ENCODE measurements around the gene NOTCH1. TPM values are rescaled to one million over a fixed set of nuclear protein-coding genes. Genes with fewer than 3 reads are reported as not detected.

Gene NOTCH1
- total and polyA plus RNA-seq, 8 donors = 1.4 to 338 (median 19.1) TPM

DNA sequence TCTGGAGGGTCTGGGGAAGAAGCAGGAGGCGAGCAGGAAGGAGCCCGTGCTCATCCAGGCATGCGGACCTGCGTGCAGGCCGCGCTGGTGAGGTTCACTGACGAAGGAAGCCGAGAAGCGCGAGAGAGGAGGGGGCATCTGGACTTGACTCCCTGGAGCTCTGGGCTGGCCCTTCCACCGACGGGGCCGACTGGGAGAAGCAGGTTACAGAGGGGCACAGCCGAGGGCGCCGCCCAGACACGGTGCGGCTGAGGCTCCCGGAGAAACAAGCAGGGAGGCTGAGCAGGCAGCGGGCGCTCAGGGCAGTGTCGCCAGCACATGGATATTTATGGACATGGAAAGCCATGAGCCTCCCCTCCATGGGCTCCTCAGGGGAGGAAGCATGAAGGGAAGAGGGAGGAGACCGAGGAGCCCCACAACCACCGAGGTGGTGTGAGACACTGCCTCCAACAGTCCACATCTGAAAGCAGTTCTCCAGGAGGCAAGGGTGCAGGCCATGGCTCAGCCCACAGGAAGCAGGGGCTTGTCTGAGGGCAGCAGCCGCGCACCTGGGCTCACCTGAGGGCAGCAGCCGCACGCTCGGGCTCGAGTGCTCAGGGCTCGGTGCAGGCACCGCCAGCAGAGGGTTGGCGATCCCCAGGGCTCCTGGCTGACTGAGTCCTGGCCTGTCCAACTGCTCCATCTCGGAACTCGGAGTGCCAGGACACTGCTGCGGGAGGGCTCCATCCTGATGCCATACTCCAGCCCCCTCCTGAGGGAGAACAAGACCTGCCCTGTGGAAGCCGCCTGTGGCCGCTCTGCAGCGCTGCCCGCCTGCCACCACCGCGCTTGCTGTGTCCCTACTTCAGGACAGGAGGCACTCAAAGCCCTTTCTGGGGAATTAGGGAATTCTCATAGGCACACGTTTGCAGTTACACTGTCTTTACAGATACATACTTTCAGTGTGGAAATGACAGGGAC is 90.5 kb downstream of the NOTCH1 start:
- H3K9me3 ChIP-seq = no peaks in the 10 kb centered on the region
- H3K4me3 ChIP-seq = no peak overlapping the region
- 90 to 94% (median 91%) methylated on average over 35 to 43 of the region's 43 CpGs for WGBS, 5 donors
- no peaks in the 10 kb centered on the region for H3K27me3 ChIP-seq
- H3K27ac ChIP-seq = no peak overlapping the region
- intact Hi-C loops (cut with DNase I; ENCODE audit: low total_unique reads) = no loop called here
- DNase-seq = no peak
- H3K4me1 ChIP-seq = peaks cover 0 to 6% (median 0%) of the 10 kb centered on the region in 4 donors
- TF ChIP-seq EP300 (IDR thresholded peaks at IDR 0.05) = no peak
- TF ChIP-seq, protein P1, sequence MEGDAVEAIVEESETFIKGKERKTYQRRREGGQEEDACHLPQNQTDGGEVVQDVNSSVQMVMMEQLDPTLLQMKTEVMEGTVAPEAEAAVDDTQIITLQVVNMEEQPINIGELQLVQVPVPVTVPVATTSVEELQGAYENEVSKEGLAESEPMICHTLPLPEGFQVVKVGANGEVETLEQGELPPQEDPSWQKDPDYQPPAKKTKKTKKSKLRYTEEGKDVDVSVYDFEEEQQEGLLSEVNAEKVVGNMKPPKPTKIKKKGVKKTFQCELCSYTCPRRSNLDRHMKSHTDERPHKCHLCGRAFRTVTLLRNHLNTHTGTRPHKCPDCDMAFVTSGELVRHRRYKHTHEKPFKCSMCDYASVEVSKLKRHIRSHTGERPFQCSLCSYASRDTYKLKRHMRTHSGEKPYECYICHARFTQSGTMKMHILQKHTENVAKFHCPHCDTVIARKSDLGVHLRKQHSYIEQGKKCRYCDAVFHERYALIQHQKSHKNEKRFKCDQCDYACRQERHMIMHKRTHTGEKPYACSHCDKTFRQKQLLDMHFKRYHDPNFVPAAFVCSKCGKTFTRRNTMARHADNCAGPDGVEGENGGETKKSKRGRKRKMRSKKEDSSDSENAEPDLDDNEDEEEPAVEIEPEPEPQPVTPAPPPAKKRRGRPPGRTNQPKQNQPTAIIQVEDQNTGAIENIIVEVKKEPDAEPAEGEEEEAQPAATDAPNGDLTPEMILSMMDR (IDR thresholded peaks at IDR 0.05) = no peak
- TF ChIP-seq POLR2A (IDR thresholded peaks at IDR 0.05) = no peak
- TF ChIP-seq POLR2AphosphoS5 (IDR thresholded peaks at IDR 0.05) = no peak
- H3K36me3 ChIP-seq = peaks cover 89 to 100% (median 100%) of the 10 kb centered on the region in 4 donors

DNA sequence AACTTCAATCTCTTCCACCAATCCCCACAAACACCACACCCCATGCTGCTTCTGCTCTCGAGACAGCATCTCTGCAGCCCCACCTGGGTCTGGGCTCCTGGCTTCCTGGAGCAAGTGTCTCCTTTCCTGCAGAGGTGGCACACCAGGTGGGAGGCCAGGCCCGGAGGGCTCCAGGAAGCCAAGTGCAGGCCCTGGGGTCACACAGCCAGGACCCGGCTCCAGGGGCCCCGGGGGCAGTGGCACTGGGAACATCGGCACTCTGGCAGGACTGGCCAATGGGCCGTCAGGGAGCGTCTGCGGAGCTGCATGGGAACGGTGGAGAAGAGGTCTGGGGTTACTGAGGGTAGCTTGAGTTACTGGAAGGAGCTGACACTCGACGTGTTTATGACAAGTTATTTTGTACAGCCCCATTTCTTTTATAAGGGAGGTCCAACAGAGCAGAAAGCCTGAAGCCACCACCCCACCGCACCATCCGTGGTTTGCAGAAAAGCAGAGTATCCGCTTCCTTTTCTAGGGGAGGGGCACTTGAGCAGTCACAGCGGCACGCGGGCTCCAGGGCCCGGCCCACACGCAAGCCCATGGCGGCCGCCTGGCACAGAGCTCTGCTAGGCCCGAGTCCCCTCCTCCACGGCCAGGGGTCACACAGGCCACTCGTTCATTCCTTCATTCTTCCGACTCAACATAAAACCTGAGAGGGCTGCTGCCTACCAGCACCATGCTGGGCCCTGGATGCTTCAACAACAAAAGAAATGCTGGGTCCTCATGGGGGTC is 91.6 kb downstream of the NOTCH1 start:
- Histone ChIP-seq H3K9me3 (no peaks in the 10 kb centered on the region), H3K4me3 (no peak overlapping the region), H3K27ac (no peak overlapping the region), H3K4me1 (no peaks in the 10 kb centered on the region), H3K36me3 (peaks cover 90 to 100% (median 100%) of the 10 kb centered on the region in 4 donors), H3K27me3 (no peaks in the 10 kb centered on the region)
- 81 to 90% (median 88%) methylated on average over 21 to 25 of the region's 25 CpGs for WGBS, 5 donors
- TF ChIP-seq, protein P1 (IDR thresholded peaks at IDR 0.05) = no peak
- TF ChIP-seq POLR2A (IDR thresholded peaks at IDR 0.05) = no peak
- TF ChIP-seq POLR2AphosphoS5 (IDR thresholded peaks at IDR 0.05) = no peak
- intact Hi-C loops (cut with DNase I; ENCODE audit: low total_unique reads) = no loop called here
- DNase-seq = no peak

DNA sequence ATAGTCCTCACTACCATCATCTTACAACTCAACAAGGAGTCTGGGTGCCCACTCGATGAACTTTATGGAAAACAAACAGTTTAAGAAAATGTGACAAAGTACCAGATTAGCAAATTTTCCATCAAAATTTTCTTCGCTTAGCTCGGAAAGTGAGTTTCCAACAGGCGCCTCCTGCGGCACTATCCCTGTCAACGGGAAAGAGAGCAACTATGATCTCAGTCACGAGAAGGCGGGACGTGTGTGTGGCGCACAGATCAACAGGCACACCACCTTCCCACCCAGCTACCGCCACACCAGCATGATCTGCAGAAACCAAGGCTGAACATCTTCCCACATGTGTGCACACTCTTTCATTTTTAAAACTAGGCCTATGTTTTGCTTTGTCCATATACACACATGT is 92.5 kb downstream of the NOTCH1 start:
- no peaks in the 10 kb centered on the region for H3K27me3 ChIP-seq
- no peak overlapping the region for H3K27ac ChIP-seq
- TF ChIP-seq POLR2A (IDR thresholded peaks at IDR 0.05) (no peak), POLR2AphosphoS5 (IDR thresholded peaks at IDR 0.05) (no peak), EP300 (IDR thresholded peaks at IDR 0.05) (no peak)
- TF ChIP-seq, protein P1 (IDR thresholded peaks at IDR 0.05) = no peak
- DNase-seq = no peak
- intact Hi-C loops (cut with DNase I; ENCODE audit: low total_unique reads) = no loop called here
- H3K36me3 ChIP-seq = peaks cover 90 to 100% (median 100%) of the 10 kb centered on the region in 4 donors
- H3K4me3 ChIP-seq = no peak overlapping the region
- WGBS, 5 donors = 89 to 93% (median 90%) methylated on average over 11 of the region's 11 CpGs
- no peaks in the 10 kb centered on the region for H3K4me1 ChIP-seq
- no peaks in the 10 kb centered on the region for H3K9me3 ChIP-seq

DNA sequence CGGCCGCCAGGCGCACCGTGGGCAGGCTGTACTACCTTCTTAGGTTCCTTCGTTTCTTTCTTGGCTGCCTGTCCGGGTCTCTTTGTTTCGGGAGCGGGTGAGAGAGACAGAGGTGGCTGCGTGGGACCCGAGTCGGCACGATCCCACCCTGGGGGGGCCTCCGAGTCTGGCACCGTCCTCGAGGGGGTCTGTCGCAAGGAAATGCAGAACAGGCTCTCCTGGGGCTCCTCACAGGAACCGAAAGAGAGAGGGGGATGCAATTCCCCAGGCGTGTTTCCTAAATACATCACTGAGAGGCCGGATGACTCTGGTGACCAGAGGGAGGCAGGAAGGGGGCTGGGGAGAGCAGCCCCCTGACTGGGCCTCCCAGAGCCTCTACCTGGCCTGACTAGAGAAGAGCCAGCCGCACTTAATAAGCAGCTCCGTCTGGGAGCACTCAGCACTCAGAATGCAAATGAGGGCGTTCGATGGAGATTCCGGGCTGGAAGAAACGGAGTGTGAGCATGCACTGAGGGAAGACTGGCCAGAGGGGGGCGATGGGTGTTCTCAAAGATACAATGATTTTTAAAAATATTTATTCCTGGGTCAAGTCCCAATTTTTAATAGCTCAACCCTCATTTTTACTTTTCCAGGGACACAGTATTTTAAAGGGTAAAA is 94.5 kb downstream of the NOTCH1 start:
- DNase-seq = no peak
- Histone ChIP-seq H3K9me3 (no peaks in the 10 kb centered on the region), H3K36me3 (peaks cover 88 to 100% (median 100%) of the 10 kb centered on the region in 4 donors), H3K27me3 (no peaks in the 10 kb centered on the region), H3K4me3 (no peak overlapping the region), H3K27ac (no peak overlapping the region), H3K4me1 (no peaks in the 10 kb centered on the region)
- intact Hi-C loops (cut with DNase I; ENCODE audit: low total_unique reads) = no loop called here
- TF ChIP-seq EP300 (IDR thresholded peaks at IDR 0.05) (no peak), POLR2A (IDR thresholded peaks at IDR 0.05) (no peak), POLR2AphosphoS5 (IDR thresholded peaks at IDR 0.05) (no peak)
- TF ChIP-seq, protein P1 (IDR thresholded peaks at IDR 0.05) = no peak
- WGBS, 5 donors = 84 to 92% (median 91%) methylated on average over 26 of the region's 26 CpGs
